ENCODE data around the gene LMAN1.

DNA sequence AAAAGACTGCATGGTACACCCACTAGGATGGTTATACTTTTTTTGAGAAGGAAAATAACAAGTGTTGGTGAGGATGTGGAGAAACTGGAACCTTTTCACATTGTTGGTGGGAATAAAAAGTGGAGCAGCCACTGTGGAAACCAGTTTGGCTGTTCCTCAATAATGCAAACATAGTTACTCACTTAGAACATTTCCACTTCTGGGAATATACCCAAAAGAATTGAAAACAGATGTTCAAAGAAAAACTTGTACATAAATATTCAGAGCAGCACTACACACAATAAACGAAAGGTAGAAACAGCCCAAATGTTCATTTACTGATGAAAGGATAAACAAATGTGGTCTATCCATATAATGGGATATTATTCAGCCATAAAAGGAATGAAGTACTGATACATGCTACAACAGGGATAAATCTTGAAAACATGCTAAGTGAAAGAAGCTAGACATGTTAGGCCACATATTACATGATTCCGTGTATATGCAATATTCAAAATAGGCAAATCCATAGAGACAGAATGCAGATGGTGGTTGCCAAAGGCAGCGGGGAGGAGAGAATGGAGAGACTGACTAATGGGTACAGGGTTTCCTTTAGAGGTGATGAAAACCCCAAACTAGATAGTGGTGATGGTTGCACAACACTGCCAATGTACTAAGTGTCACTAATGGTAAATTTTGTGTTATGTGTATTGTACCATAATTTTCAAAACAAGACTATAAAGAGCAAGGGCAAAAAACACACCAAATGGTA is 20.9 kb upstream of the LMAN1 start:
- TF ChIP-seq POLR2A (IDR thresholded peaks at IDR 0.05) = no peak
- TF ChIP-seq POLR2AphosphoS5 (IDR thresholded peaks at IDR 0.05) = no peak

Data from upper lobe of left lung (tissue), 4 donors.